IPS-20b (cell line): Measurements from ENCODE around the gene PLXNA4.

Experiments used
- H3K27ac ChIP-seq: one replicate; pipeline ENCODE4 v1.5.1; 2013; ENCODE audit warnings: low read length
- H3K27me3 ChIP-seq: 2 replicates; pipeline ENCODE4 v1.6.1; 2013; ENCODE audit warnings: mild to moderate bottlenecking, low read length, inconsistent platforms; ENCODE audit not compliant: insufficient read depth
- H3K36me3 ChIP-seq: 2 replicates; pipeline ENCODE4 v1.6.1; 2013; ENCODE audit warnings: low read depth, mild to moderate bottlenecking, inconsistent platforms, low read length, moderate library complexity; ENCODE audit not compliant: insufficient read depth
- H3K4me1 ChIP-seq: 2 replicates; pipeline ENCODE4 v1.6.1; 2013; ENCODE audit warnings: mild to moderate bottlenecking, control low read depth, inconsistent platforms, low read length, moderate library complexity; ENCODE audit not compliant: insufficient read depth
- H3K4me3 ChIP-seq: 2 replicates; pipeline ENCODE4 v1.5.1; 2013; ENCODE audit warnings: mild to moderate bottlenecking, low read length, inconsistent platforms
- H3K9ac ChIP-seq: 2 replicates; pipeline ENCODE4 v1.6.1; 2013; ENCODE audit warnings: low read depth, mild to moderate bottlenecking, inconsistent platforms, low read length, moderate library complexity
- H3K9me3 ChIP-seq: 2 replicates; pipeline ENCODE4 v1.6.1; 2013; ENCODE audit warnings: mild to moderate bottlenecking, low read depth, low read length, inconsistent platforms; ENCODE audit not compliant: insufficient read depth

PLXNA4 gene

GRCh38 chr7:132257253-132257652 is 319.0 kb downstream of the PLXNA4 start:
- H3K27ac ChIP-seq, result no peak overlapping the region
- no peaks in the 10 kb centered on the region for H3K4me1 ChIP-seq
- H3K9me3 ChIP-seq, result no peaks in the 10 kb centered on the region
- H3K27me3 ChIP-seq, result no peaks in the 10 kb centered on the region; the same call in 1 of the 2 replicates
- H3K36me3 ChIP-seq, result no peaks in the 10 kb centered on the region
- H3K9ac ChIP-seq, result no peak overlapping the region
- H3K4me3 ChIP-seq, result no peak overlapping the region

GRCh38 chr7:132256721-132257212 is 319.5 kb downstream of the PLXNA4 start:
- Histone ChIP-seq H3K27me3 (no peaks in the 10 kb centered on the region; the same call in 1 of the 2 replicates), H3K27ac (no peak overlapping the region), H3K4me3 (no peak overlapping the region), H3K9me3 (no peaks in the 10 kb centered on the region), H3K4me1 (no peaks in the 10 kb centered on the region), H3K36me3 (no peaks in the 10 kb centered on the region), H3K9ac (no peak overlapping the region)

- Histone ChIP-seq H3K36me3 (no peaks in the 10 kb centered on the region), H3K27me3 (no peaks in the 10 kb centered on the region), H3K4me1 (peaks cover under 1% of the 10 kb centered on the region; the same call in 1 of the 2 replicates), H3K9ac (no peak overlapping the region), H3K4me3 (no peak overlapping the region), H3K9me3 (no peaks in the 10 kb centered on the region), H3K27ac (no peak overlapping the region)
Measured at GRCh38 chr7:132255898-132256297, 320.4 kb downstream of the PLXNA4 start.

GRCh38 chr7:132255115-132255797 is 321.0 kb downstream of the PLXNA4 start:
- no peaks in the 10 kb centered on the region for H3K27me3 ChIP-seq
- no peak overlapping the region for H3K4me3 ChIP-seq
- no peaks in the 10 kb centered on the region for H3K9me3 ChIP-seq
- no peak overlapping the region for H3K27ac ChIP-seq
- H3K9ac ChIP-seq, result no peak overlapping the region
- H3K36me3 ChIP-seq, result no peaks in the 10 kb centered on the region
- peaks cover 7% of the 10 kb centered on the region for H3K4me1 ChIP-seq

- no peak overlapping the region for H3K4me3 ChIP-seq
- H3K27ac ChIP-seq, result no peak overlapping the region
- H3K27me3 ChIP-seq, result no peaks in the 10 kb centered on the region
- no peaks in the 10 kb centered on the region for H3K36me3 ChIP-seq
- peaks cover 13% of the 10 kb centered on the region for H3K4me1 ChIP-seq
- no peak overlapping the region for H3K9ac ChIP-seq
- no peaks in the 10 kb centered on the region for H3K9me3 ChIP-seq
Measured at GRCh38 chr7:132254455-132254854, 321.8 kb downstream of the PLXNA4 start.

- Histone ChIP-seq H3K9me3 (no peaks in the 10 kb centered on the region), H3K4me1 (peaks cover 14% of the 10 kb centered on the region), H3K27ac (no peak overlapping the region), H3K27me3 (no peaks in the 10 kb centered on the region), H3K4me3 (no peak overlapping the region), H3K9ac (no peak overlapping the region), H3K36me3 (no peaks in the 10 kb centered on the region)
Measured at GRCh38 chr7:132252793-132253100, 323.5 kb downstream of the PLXNA4 start.

GRCh38 chr7:132251327-132251659 is 325.0 kb downstream of the PLXNA4 start:
- Histone ChIP-seq H3K36me3 (no peaks in the 10 kb centered on the region), H3K9me3 (no peaks in the 10 kb centered on the region), H3K9ac (no peak overlapping the region), H3K27ac (no peak overlapping the region), H3K4me3 (no peak overlapping the region), H3K27me3 (no peaks in the 10 kb centered on the region), H3K4me1 (peaks cover 14% of the 10 kb centered on the region)

- H3K27ac ChIP-seq, result no peak overlapping the region
- H3K4me1 ChIP-seq, result peaks cover 14% of the 10 kb centered on the region
- H3K9ac ChIP-seq, result no peak overlapping the region
- H3K36me3 ChIP-seq, result no peaks in the 10 kb centered on the region
- no peak overlapping the region for H3K4me3 ChIP-seq
- no peaks in the 10 kb centered on the region for H3K27me3 ChIP-seq
- H3K9me3 ChIP-seq, result peaks cover 3% of the 10 kb centered on the region
Measured at GRCh38 chr7:132250480-132251326, 325.6 kb downstream of the PLXNA4 start.

- peaks cover 14% of the 10 kb centered on the region for H3K4me1 ChIP-seq
- H3K36me3 ChIP-seq, result no peaks in the 10 kb centered on the region
- no peak overlapping the region for H3K9ac ChIP-seq
- H3K27me3 ChIP-seq, result no peaks in the 10 kb centered on the region
- no peak overlapping the region for H3K27ac ChIP-seq
- H3K9me3 ChIP-seq, result peaks cover 9% of the 10 kb centered on the region
- H3K4me3 ChIP-seq, result no peak overlapping the region
Measured at GRCh38 chr7:132249256-132249971, 326.9 kb downstream of the PLXNA4 start.

GRCh38 chr7:132248841-132249240 is 327.4 kb downstream of the PLXNA4 start:
- H3K27ac ChIP-seq, result no peak overlapping the region
- H3K4me3 ChIP-seq, result no peak overlapping the region
- no peaks in the 10 kb centered on the region for H3K36me3 ChIP-seq
- H3K4me1 ChIP-seq, result peaks cover 14% of the 10 kb centered on the region
- peaks cover 9% of the 10 kb centered on the region for H3K9me3 ChIP-seq
- no peaks in the 10 kb centered on the region for H3K27me3 ChIP-seq
- no peak overlapping the region for H3K9ac ChIP-seq

GRCh38 chr7:132247995-132248618 is 328.2 kb downstream of the PLXNA4 start:
- Histone ChIP-seq H3K4me3 (no peak overlapping the region), H3K27me3 (no peaks in the 10 kb centered on the region), H3K9me3 (peaks cover 9% of the 10 kb centered on the region), H3K4me1 (peaks cover 14% of the 10 kb centered on the region), H3K36me3 (no peaks in the 10 kb centered on the region), H3K9ac (no peak overlapping the region), H3K27ac (no peak overlapping the region)
